Smooth muscle cell (in vitro differentiated cells): ENCODE data around the gene PIANP. TPM values are rescaled to one million over a fixed set of nuclear protein-coding genes. Genes with fewer than 3 reads are reported as not detected.

Experiments
- DNase-seq: peaks from one replicate; lab custom pipeline; 2025; ENCODE audit not compliant: unreplicated experiment; lab: John Stamatoyannopoulos, UW
- H2AFZ ChIP-seq: fragments of 200-600 bp; sonication (generic); 2 replicates; pipeline ENCODE4 v1.6.0; 2016; ENCODE audit warnings: antibody characterized with exemption, low read depth, mild to moderate bottlenecking
- H3F3A ChIP-seq: fragments of 200-600 bp; sonication (generic); 2 replicates; pipeline ENCODE4 v1.6.0; 2017; ENCODE audit warnings: antibody characterized with exemption, low read depth
- H3K27ac ChIP-seq: fragments of 200-600 bp; sonication (generic); 2 replicates; pipeline ENCODE4 v1.5.1; 2016; ENCODE audit warnings: low read depth, mild to moderate bottlenecking
- H3K27me3 ChIP-seq: fragments of 200-600 bp; sonication (generic); 2 replicates; pipeline ENCODE4 v1.6.1; 2016; ENCODE audit warnings: low read depth, mild to moderate bottlenecking
- H3K36me3 ChIP-seq: fragments of 200-600 bp; sonication (generic); 2 replicates; pipeline ENCODE4 v1.5.1; 2016; ENCODE audit warnings: low read depth
- H3K4me1 ChIP-seq: fragments of 200-600 bp; sonication (generic); 2 replicates; pipeline ENCODE4 v1.5.1; 2016; ENCODE audit warnings: low read depth
- H3K4me2 ChIP-seq: fragments of 200-600 bp; sonication (generic); 2 replicates; pipeline ENCODE4 v1.6.0; 2016; ENCODE audit warnings: mild to moderate bottlenecking
- H3K4me3 ChIP-seq: fragments of 200-600 bp; sonication (generic); 2 replicates; pipeline ENCODE4 v1.5.1; 2016; ENCODE audit warnings: mild to moderate bottlenecking
- H3K79me2 ChIP-seq: fragments of 200-600 bp; sonication (generic); 2 replicates; pipeline ENCODE4 v1.6.0; 2016; ENCODE audit warnings: low read depth, mild to moderate bottlenecking
- H3K9ac ChIP-seq: fragments of 200-600 bp; sonication (generic); 2 replicates; pipeline ENCODE4 v1.6.0; 2016; ENCODE audit warnings: low read depth
- H3K9me3 ChIP-seq: fragments of 200-600 bp; sonication (generic); replicated peaks from 2 replicates; pipeline ENCODE4 v1.5.1; 2016; ENCODE audit warnings: low read depth
- H4K20me1 ChIP-seq: fragments of 200-600 bp; sonication (generic); 2 replicates; pipeline ENCODE4 v1.6.0; 2016; ENCODE audit warnings: low read depth
- CTCF ChIP-seq: fragments of 200-600 bp; sonication (generic); IDR thresholded peaks from 2 replicates; pipeline ENCODE4 v1.5.1; 2017; ENCODE audit warnings: borderline replicate concordance, mild to moderate bottlenecking, antibody characterized with exemption; ENCODE audit not compliant: insufficient read depth, poor library complexity, severe bottlenecking
- WGBS: methylation state at CpG from one replicate; pipeline ENCODE4 v1.1.7; 2016; ENCODE audit warnings: low lambda C conversion rate; 5-methylcytosine and 5-hydroxymethylcytosine counted together
- polyA plus RNA-seq: library from polyadenylated mRNA; unstranded; fragments of >200 nt; fragmentation: Nextera tagmentation; extraction: Ambion mirVana; gene quantifications from 2 replicates; pipeline ENCODE4 v1.2.1, GENCODE V29; 2016
- total RNA-seq: library from RNA; depleted of rRNA; stranded (reverse); fragments of >200 nt; gene quantifications from 2 replicates; pipeline ENCODE4 v1.2.3, GENCODE V29; 2014

Gene PIANP
- total and polyA plus RNA-seq, 2 experiments from 2014 or later = 3.8 TPM; not detected in 1

- no peak overlapping the region for H3K4me2 ChIP-seq
- no peak overlapping the region for H2AFZ ChIP-seq
- no peak for DNase-seq
- no peak overlapping the region for H3K4me3 ChIP-seq
- TF ChIP-seq CTCF = no peak
- peaks cover 15% of the 10 kb centered on the region for H3K27me3 ChIP-seq
- 94% methylated on average over 9 of the region's 9 CpGs for WGBS
- no peak overlapping the region for H3K9ac ChIP-seq
- peaks cover 6% of the 10 kb centered on the region for H3K79me2 ChIP-seq
- H3F3A ChIP-seq = peaks cover 12% of the 10 kb centered on the region
- H3K36me3 ChIP-seq = no peaks in the 10 kb centered on the region
- no peaks in the 10 kb centered on the region for H4K20me1 ChIP-seq
- no peak overlapping the region for H3K27ac ChIP-seq
- H3K9me3 ChIP-seq = no peaks in the 10 kb centered on the region
- peaks cover 5% of the 10 kb centered on the region for H3K4me1 ChIP-seq
These were observed 5.9 kb downstream of the PIANP start for GRCh38 chr12:6694701-6695100.

GRCh38 chr12:6693832-6694355 lies 6.7 kb downstream of the PIANP start:
- no peak overlapping the region for H3K27ac ChIP-seq
- H2AFZ ChIP-seq = no peak overlapping the region
- peaks cover 10% of the 10 kb centered on the region for H3K79me2 ChIP-seq
- H3K4me1 ChIP-seq = peaks cover 5% of the 10 kb centered on the region
- no peak for TF ChIP-seq CTCF
- WGBS = 87% methylated on average over 4 of the region's 4 CpGs
- no peak overlapping the region for H3K9ac ChIP-seq
- DNase-seq = no peak
- peaks cover 12% of the 10 kb centered on the region for H3F3A ChIP-seq
- peaks cover 9% of the 10 kb centered on the region for H3K27me3 ChIP-seq
- H3K4me2 ChIP-seq = no peak overlapping the region
- H3K9me3 ChIP-seq = no peaks in the 10 kb centered on the region
- H4K20me1 ChIP-seq = no peaks in the 10 kb centered on the region
- no peaks in the 10 kb centered on the region for H3K36me3 ChIP-seq
- H3K4me3 ChIP-seq = no peak overlapping the region

- Histone ChIP-seq H3K9me3 (no peaks in the 10 kb centered on the region), H3K4me2 (no peak overlapping the region), H3K4me3 (no peak overlapping the region), H3K79me2 (peaks cover 20% of the 10 kb centered on the region), H3K27ac (no peak overlapping the region), H2AFZ (no peak overlapping the region), H3K27me3 (no peaks in the 10 kb centered on the region), H3F3A (peaks cover 12% of the 10 kb centered on the region), H3K36me3 (no peaks in the 10 kb centered on the region), H3K4me1 (peaks cover 11% of the 10 kb centered on the region), H3K9ac (no peak overlapping the region), H4K20me1 (no peaks in the 10 kb centered on the region)
- no peak for TF ChIP-seq CTCF
- 73% methylated on average over 2 of the region's 2 CpGs for WGBS
- DNase-seq = no peak
These were observed 7.7 kb downstream of the PIANP start for GRCh38 chr12:6692888-6693287.

GRCh38 chr12:6691473-6691872 lies 9.1 kb downstream of the PIANP start:
- Histone ChIP-seq H4K20me1 (peaks cover under 1% of the 10 kb centered on the region), H2AFZ (no peak overlapping the region), H3K4me2 (no peak overlapping the region), H3K36me3 (no peaks in the 10 kb centered on the region), H3K9ac (no peak overlapping the region), H3K27ac (peak overlapping the region; percentile 24), H3K9me3 (no peaks in the 10 kb centered on the region), H3K27me3 (no peaks in the 10 kb centered on the region), H3K79me2 (peaks cover 34% of the 10 kb centered on the region), H3K4me3 (no peak overlapping the region), H3K4me1 (peaks cover 20% of the 10 kb centered on the region), H3F3A (peaks cover 12% of the 10 kb centered on the region)
- no peak for TF ChIP-seq CTCF
- no peak for DNase-seq
- WGBS = 69% methylated on average over 4 of the region's 4 CpGs
